Urinary bladder (tissue), 4 donors: ENCODE data around the gene ANKMY1. TPM values are rescaled to one million over a fixed set of nuclear protein-coding genes. Genes with fewer than 3 reads are reported as not detected.
A peak's percentile ranks its signal among the peaks of the same experiment; 100 is the strongest.

Source experiments
- DNase-seq: peaks from one replicate; pipeline ENCODE4 v3.0.0-alpha.2; 2015; ENCODE audit errors: extremely low spot score
- H3K27ac ChIP-seq: one replicate; pipeline ENCODE4 v1.5.1; 2013; ENCODE audit warnings: low read depth, mild to moderate bottlenecking, moderate library complexity
- H3K36me3 ChIP-seq: one replicate; pipeline ENCODE4 v1.6.1; 2013; ENCODE audit warnings: mild to moderate bottlenecking, moderate library complexity; ENCODE audit not compliant: insufficient read depth
- H3K4me1 ChIP-seq: one replicate; pipeline ENCODE4 v1.6.1; 2013; ENCODE audit warnings: mild to moderate bottlenecking, moderate library complexity; ENCODE audit not compliant: insufficient read depth
- H3K4me3 ChIP-seq: one replicate; pipeline ENCODE4 v1.5.1; 2013; ENCODE audit warnings: low read depth, low read length
- WGBS: extraction: QIAGEN DNeasy Blood & Tissue Kit; methylation state at CpG from one replicate; pipeline ENCODE4 v1.1.7; 2013; 5-methylcytosine and 5-hydroxymethylcytosine counted together
- polyA plus RNA-seq: library from polyadenylated mRNA; stranded (reverse); fragments of 200-250 nt; gene quantifications from one replicate; pipeline ENCODE4 v1.2.3, GENCODE V29; 2013
- total RNA-seq: library from RNA; depleted of rRNA; stranded (reverse); fragments of >200 nt; gene quantifications from one replicate; pipeline ENCODE4 v1.2.3, GENCODE V29; 2014
- donor health status: healthy with polysubstance abuse.
- donor health status: healthy.

ANKMY1 gene
- total and polyA plus RNA-seq, 2 donors = 9.6 to 11.1 TPM

DNA sequence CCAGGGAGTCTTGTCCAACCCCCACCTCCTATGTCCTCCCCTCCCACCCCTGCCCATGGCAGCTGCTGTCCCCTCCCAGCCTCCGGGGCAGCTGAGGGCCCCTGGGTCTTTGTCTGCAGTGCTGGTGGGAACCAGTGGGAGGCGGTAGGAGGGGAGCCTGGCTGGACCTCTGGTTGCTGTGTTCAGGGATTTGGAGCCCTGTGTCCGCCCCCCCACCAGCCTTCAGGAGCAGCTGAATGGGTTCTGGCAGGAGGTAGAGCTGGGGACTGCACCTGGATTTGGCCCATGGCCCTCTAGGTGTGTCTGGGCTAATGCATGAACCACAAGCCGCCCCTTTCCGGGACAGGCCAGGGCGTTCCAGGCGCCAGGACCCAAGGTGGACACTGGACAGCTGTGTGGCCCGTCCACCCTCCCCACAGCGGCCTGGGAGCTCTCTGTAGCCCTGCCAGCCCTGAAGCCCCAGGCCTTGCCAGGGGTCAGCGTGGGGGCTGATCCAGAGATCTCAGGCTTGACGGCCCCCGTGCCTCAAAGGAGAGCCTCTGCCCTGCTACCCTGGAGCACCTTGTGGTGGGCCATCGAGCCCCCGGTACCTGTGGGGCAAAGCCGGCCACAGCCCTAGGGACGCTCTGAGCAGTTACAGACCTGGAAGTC lies 96.9 kb downstream of the ANKMY1 start:
- no peak overlapping the region for H3K4me3 ChIP-seq
- no peak for DNase-seq
- WGBS = 94% methylated on average over 16 of the region's 16 CpGs
- peaks cover under 1% of the 10 kb centered on the region for H3K4me1 ChIP-seq
- no peak overlapping the region for H3K27ac ChIP-seq
- peaks cover 2% of the 10 kb centered on the region for H3K36me3 ChIP-seq

- Histone ChIP-seq H3K36me3 (no peaks in the 10 kb centered on the region), H3K4me3 (no peak overlapping the region), H3K4me1 (peaks cover 4% of the 10 kb centered on the region), H3K27ac (no peak overlapping the region)
- 94% methylated on average over 16 of the region's 16 CpGs for WGBS
- no peak for DNase-seq
These were observed 97.5 kb downstream of the ANKMY1 start for GRCh38 chr2:240460253-240460711.

DNA sequence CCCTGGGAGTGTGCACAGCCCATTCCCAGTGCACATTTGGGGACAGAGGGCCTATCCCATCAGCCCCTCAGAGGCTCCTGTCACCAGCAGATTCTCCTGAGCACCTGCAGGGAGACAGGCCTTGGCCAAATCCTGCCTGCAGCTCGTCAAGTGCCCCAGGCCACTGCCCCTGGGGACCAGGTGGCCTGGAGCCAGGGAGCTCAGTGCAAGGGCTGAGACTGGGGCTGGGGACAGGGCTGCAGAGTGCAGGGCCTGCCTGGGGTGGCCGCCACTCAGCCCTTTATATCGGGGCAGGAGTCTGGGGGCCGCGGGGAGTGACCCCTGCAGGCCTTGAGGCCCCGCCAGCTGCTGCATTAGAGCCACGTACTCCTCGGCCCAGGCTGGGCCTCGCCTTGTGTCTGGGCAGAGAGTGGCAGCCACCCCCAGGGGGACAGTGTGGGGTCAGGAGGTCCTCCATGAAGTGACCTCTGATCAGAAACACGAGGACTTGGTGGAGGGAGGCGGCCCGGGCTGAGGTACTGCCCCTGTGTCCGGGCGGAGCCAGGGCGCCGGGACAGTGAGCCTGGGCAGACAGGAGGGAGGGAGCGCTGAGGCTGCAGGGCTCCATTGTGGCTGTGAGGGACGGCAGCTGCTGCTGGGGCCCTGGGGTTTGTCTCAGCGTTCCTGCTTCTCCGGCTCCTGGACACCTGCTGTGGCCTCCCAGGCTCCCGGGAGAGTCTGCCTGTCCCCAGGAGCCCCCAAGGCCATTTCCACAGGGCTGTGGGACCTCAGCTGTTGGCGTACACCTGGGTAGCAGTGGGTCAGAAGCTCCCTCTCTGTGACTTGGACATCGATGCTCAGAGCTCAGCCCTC lies 98.2 kb downstream of the ANKMY1 start:
- whole genome bisulfite sequencing = 80% methylated on average over 23 of the region's 23 CpGs

GRCh38 chr2:240458900-240459391 lies 98.8 kb downstream of the ANKMY1 start:
- DNase-seq = no peak
- 94% methylated on average over 18 of the region's 18 CpGs for WGBS
- Histone ChIP-seq H3K36me3 (no peaks in the 10 kb centered on the region), H3K4me1 (peaks cover 4% of the 10 kb centered on the region), H3K27ac (no peak overlapping the region), H3K4me3 (no peak overlapping the region)

More for the DNA sequence above, 98.2 kb downstream of the ANKMY1 start:
- Histone ChIP-seq H3K4me1 (peaks cover 4% of the 10 kb centered on the region), H3K4me3 (no peak overlapping the region), H3K27ac (no peak overlapping the region), H3K36me3 (no peaks in the 10 kb centered on the region)
- no peak for DNase-seq

- Histone ChIP-seq H3K4me3 (no peak overlapping the region), H3K4me1 (peaks cover 4% of the 10 kb centered on the region), H3K27ac (no peak overlapping the region), H3K36me3 (no peaks in the 10 kb centered on the region)
- 80% methylated on average over 16 of the region's 16 CpGs for WGBS
- no peak for DNase-seq
These were observed 99.5 kb downstream of the ANKMY1 start for GRCh38 chr2:240458044-240458899.

DNA sequence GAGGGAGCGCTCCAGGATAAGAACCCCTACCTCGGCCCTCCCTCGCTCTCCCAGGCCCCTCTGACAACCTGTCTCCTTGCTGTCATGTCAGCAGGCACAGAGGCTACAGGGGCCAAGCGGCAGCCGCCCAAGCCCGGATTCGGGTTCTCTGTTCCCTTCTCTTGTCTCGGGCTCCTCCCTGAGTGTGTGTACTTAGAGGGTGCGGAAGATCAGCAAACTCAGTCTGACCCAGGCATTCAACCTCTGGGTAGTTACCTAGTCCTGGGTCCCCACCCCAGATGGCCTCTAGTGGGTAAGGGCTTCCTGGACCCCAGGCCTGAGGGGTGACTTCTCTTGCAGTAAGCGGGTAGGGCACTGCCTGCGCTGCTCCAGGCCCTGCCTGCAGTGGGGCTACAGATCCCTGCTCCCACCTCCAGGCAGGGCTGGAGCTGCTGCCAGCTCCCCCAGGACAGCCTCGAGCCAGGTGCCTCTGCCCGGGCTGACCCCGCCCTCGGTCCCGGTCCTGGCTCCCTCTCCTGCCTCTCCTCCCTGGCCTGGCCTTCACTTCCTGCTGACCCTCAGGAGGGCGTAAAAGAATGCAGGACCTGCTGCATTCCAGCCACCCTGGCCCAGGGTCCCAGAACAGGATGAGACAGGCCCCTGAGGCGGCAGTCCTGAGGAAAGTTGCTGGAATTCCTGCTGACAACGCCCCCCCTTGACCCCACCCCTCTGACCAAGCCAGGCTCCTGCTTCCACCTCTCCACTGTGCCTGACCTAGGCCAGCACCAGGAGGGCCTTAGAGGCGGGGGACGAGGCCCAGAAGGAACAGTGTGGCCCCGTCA lies 100.4 kb downstream of the ANKMY1 start:
- H3K27ac ChIP-seq = no peak overlapping the region
- no peak for DNase-seq
- no peaks in the 10 kb centered on the region for H3K36me3 ChIP-seq
- peaks cover 4% of the 10 kb centered on the region for H3K4me1 ChIP-seq
- 80% methylated on average over 22 of the region's 22 CpGs for WGBS
- H3K4me3 ChIP-seq = no peak overlapping the region

DNA sequence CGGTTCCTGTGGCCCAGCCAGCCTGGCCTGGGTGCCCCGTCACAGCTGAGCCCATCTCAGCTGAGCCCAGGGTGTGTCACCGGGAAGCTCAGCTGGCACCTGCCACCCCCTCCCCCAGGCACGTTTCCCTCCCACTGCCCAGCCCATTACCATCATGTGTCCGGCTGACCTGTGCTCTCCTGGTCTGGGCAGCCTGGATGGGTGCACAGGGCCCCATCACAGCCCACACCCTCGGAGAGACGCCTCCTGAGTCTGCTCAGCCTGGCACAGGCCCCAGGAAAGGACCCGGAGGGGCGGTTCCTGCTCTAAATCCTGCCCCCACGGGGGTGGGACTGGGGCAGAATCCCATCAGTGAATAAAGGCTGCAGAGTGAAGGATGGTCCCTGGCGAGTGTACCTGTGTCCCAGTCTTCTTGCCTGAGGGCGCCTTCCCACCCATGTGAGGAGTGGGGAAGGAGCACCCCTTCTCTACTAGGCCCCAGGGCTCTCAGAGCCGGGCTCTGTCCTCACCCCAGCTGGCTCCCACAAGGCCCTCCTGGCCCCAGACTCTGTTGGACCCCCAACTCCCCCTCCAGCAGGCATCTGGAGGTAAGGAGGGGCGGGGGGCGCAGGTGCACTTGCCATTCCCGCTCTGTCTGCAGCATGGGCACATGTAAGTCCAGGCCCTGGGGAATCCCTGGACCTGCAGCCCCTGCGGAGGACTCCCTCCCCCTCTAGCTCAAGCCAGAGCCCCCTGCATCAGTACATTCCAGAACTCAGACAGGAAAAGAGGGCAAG lies 101.2 kb downstream of the ANKMY1 start:
- no peak for DNase-seq
- 72% methylated on average over 17 of the region's 17 CpGs for WGBS
- no peak overlapping the region for H3K27ac ChIP-seq
- H3K4me1 ChIP-seq = peaks cover 4% of the 10 kb centered on the region
- no peak overlapping the region for H3K4me3 ChIP-seq
- H3K36me3 ChIP-seq = no peaks in the 10 kb centered on the region

DNA sequence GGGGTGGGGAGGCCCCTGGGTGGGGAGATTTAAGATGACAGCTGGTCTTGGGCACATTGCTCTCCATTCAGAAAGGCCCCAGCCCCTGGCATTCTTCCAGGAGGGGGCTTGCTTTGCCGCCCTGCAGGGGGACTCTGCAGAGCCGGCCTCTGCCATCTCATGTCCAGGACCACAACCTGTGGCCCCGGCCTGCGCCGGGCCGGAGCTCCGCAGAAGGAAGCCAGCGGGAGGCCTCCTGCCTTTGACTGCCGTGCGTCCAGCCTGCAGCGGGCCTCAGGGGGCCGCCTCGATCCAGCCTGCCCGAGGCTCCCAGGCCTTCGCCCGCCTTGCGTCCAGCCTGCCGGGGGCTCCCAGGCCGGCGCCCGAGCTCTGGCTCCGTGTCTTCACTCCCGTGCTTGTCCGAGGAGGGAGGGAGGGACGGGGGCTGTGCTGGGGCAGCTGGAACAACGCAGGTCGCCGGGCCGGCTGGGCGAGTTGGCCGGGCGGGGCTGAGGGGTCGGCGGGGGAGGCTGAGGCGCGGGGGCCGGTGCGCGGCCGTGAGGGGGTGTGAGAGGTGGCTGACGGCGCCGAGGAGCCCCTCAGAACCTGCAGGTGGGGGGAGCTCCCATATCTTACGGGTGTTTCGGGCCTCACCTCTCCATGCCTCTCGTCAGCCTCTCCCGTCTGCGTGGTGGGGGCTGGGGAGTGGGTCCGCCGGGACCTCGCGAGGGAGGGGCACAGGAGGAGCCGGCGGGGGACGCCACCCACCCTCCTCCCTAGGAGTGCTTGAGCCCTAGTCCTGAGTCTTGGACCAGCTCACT lies 101.9 kb downstream of the ANKMY1 start:
- Histone ChIP-seq H3K36me3 (no peaks in the 10 kb centered on the region), H3K27ac (no peak overlapping the region), H3K4me3 (no peak overlapping the region), H3K4me1 (peaks cover 4% of the 10 kb centered on the region)
- DNase-seq = no peak
- WGBS = 40% methylated on average over 55 of the region's 55 CpGs

DNA sequence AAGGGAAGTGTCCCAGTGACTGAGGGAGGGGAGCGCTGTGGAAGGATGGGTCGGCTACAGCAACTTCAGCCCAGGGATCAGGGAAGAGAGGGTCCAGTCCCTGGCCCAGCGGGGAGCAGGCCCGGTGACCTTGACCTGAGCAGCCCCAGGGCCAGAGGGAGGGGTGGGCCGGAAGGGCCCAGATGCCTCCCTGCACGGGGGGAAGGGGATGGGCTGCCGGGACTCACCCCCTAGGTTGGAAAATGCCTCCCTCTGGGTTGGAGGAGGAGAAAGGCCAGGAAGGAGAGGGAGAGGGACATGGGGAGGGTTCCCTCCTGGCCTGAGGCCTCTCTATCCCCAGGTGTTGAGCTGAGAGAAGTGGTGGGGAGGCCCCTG lies 102.5 kb downstream of the ANKMY1 start:
- H3K4me3 ChIP-seq = no peak overlapping the region
- H3K27ac ChIP-seq = no peak overlapping the region
- no peak for DNase-seq
- peaks cover 4% of the 10 kb centered on the region for H3K4me1 ChIP-seq
- no peaks in the 10 kb centered on the region for H3K36me3 ChIP-seq
- 72% methylated on average over 7 of the region's 7 CpGs for WGBS

DNA sequence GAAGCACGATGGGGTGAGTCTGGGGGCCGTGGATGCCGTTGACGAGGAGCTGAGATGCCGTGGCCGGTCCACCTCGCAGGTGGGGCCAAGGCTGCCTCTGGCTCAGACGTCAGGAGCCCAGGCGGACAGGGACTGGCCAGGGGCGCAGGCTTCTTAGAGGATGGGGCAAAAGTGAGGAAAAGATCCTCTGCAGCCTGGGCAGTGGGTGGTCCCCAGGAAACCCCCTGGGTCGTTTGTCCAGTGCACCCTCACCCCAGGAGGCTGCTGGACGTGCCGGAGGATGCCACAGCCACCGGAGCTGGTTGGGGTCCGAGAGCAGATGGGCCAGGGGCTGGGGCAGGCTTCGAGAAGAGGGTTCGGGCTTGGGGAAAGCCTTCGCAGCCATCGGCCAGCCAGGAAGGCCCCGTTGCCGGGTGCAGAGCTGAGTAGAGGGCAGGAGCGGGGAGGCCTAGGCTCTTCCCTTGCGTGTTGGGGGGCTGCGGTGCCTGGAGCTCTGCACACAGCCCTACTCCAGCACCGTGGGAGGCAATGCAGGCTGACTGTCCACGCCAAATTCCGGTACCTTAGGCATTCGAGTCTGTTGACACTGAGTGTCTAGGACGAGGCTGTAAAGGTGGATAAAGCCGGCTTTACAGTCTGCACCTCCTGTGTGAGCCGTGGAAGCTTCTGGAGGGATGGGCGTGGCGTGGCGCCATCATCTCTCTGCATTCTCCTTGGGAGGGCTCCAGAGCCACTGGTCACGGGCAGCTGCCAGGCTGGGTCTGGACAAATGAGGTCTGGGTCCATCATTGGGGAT lies 103.5 kb downstream of the ANKMY1 start:
- peak overlapping the region; percentile 59 for H3K4me3 ChIP-seq
- WGBS = 60% methylated on average over 35 of the region's 35 CpGs
- no peak for DNase-seq
- H3K36me3 ChIP-seq = no peaks in the 10 kb centered on the region
- no peak overlapping the region for H3K27ac ChIP-seq
- H3K4me1 ChIP-seq = peaks cover 4% of the 10 kb centered on the region

DNA sequence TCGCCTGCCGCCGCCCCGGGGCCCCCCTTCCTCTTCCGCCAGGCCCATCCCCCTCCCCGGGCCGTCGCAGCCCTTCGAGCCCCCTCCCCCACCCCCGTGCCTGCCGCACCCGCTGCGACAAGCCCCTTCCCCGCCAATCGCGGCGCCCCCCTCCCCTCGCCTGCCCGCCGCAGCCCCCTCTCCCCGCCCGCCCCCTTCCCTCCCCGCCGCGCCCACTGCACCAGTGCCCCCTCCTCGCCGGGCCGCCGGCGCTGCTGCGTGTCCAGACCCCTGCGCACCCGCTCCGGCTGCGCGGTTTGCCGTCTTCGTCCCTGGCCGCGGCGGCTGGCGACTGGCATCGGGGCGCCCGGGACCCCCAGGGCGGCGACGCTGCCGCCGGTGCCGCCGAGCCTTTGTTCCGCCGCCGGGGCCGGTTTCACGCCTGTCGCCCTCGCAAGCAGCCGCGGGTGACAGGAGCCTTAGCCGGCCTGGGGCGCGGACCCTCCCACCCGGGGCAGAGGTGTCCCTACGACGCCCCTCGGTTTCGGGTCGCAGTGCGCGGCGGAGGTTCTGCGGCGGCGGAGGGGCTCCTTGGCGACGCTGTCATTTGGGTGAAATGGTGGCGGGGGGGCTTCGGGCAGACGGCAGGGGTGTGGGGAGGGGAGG lies 104.2 kb downstream of the ANKMY1 start:
- 8% methylated on average over 78 of the region's 81 CpGs for WGBS
- Histone ChIP-seq H3K4me1 (peaks cover 4% of the 10 kb centered on the region), H3K36me3 (no peaks in the 10 kb centered on the region), H3K27ac (no peak overlapping the region), H3K4me3 (peak overlapping the region; percentile 59)
- no peak for DNase-seq
